ENCODE measurements around the gene TAS2R30. TPM values are rescaled to one million over a fixed set of nuclear protein-coding genes. Genes with fewer than 3 reads are reported as not detected.

Gene TAS2R30
- total RNA-seq, 1 experiment from 2014 or later = 0.66 TPM

GRCh38 chr12:11158885-11159444 is 24.5 kb upstream of the TAS2R30 start:
- H3K4me1 ChIP-seq (ENCODE audit: insufficient read depth, low read length) = no peaks in the 10 kb centered on the region
- H3K4me3 ChIP-seq (ENCODE audit: low read length) = no peak overlapping the region
- H3F3A ChIP-seq (ENCODE audit: low read length, unreplicated experiment) = no peaks in the 10 kb centered on the region
- no peaks in the 10 kb centered on the region for H3K27me3 ChIP-seq (ENCODE audit: low read length)
- H3K79me2 ChIP-seq (ENCODE audit: low read length) = peaks cover 83% of the 10 kb centered on the region
- no peak for TF ChIP-seq CTCF (conservative IDR thresholded peaks at IDR 0.05; ENCODE audit: low read depth, low read length)
- no peak for TF ChIP-seq EZH2 (IDR thresholded peaks at IDR 0.05; ENCODE audit: low read length, unreplicated experiment)
- TF ChIP-seq EZH2phosphoT487 (IDR thresholded peaks at IDR 0.05; ENCODE audit: borderline replicate concordance, low read length) = no peak
- no peaks in the 10 kb centered on the region for H3K9me2 ChIP-seq (replicated peaks; ENCODE audit: low read length)
- intact Hi-C loops (cut with micrococcal nuclease) = no loop called here
- H3K4me2 ChIP-seq (ENCODE audit: low read length) = no peak overlapping the region
- no peaks in the 10 kb centered on the region for H3K9me3 ChIP-seq (ENCODE audit: low read length)
- ATAC-seq = no peak
- no peak for DNase-seq
- H4K20me1 ChIP-seq (ENCODE audit: low read length) = no peaks in the 10 kb centered on the region
- ChIA-PET POLR2A (ENCODE audit: unreplicated experiment) (interaction anchor here (0.6 kb wide), 1 partner anchor 69 kb away, joined by 5 read pairs; no protein-coding TSS in a partner anchor), CTCF (no interaction called here)
- H3K9ac ChIP-seq (ENCODE audit: low read length) = no peak overlapping the region
- BruUV-seq (replicated peaks) = no TSS peak
- no peaks in the 10 kb centered on the region; the same call in none of the 2 replicates for H3K36me3 ChIP-seq (ENCODE audit: low read depth, low read length)
- H2AFZ ChIP-seq (ENCODE audit: low read length) = no peak overlapping the region
- no peak overlapping the region for H3K27ac ChIP-seq (ENCODE audit: low read length)

- no peaks in the 10 kb centered on the region for H3K9me2 ChIP-seq (replicated peaks; ENCODE audit: low read length)
- no peaks in the 10 kb centered on the region for H3F3A ChIP-seq (ENCODE audit: low read length, unreplicated experiment)
- H3K9ac ChIP-seq (ENCODE audit: low read length) = no peak overlapping the region
- TF ChIP-seq CTCF (conservative IDR thresholded peaks at IDR 0.05; ENCODE audit: low read depth, low read length) (no peak), EZH2 (IDR thresholded peaks at IDR 0.05; ENCODE audit: low read length, unreplicated experiment) (no peak), EZH2phosphoT487 (IDR thresholded peaks at IDR 0.05; ENCODE audit: borderline replicate concordance, low read length) (no peak)
- peaks cover 46% of the 10 kb centered on the region for H3K79me2 ChIP-seq (ENCODE audit: low read length)
- DNase-seq (no peak), ATAC-seq (no peak)
- H4K20me1 ChIP-seq (ENCODE audit: low read length) = no peaks in the 10 kb centered on the region
- BruUV-seq (replicated peaks) = no TSS peak
- ChIA-PET POLR2A (ENCODE audit: unreplicated experiment) (no interaction called here), CTCF (no interaction called here)
- intact Hi-C loops (cut with micrococcal nuclease) = no loop called here
- H3K4me1 ChIP-seq (ENCODE audit: insufficient read depth, low read length) = no peaks in the 10 kb centered on the region
- no peak overlapping the region for H3K4me3 ChIP-seq (ENCODE audit: low read length)
- H3K27me3 ChIP-seq (ENCODE audit: low read length) = no peaks in the 10 kb centered on the region
- H3K36me3 ChIP-seq (ENCODE audit: low read depth, low read length) = peaks cover 5% of the 10 kb centered on the region
- H3K4me2 ChIP-seq (ENCODE audit: low read length) = no peak overlapping the region
- H3K9me3 ChIP-seq (ENCODE audit: low read length) = no peaks in the 10 kb centered on the region
- no peak overlapping the region for H3K27ac ChIP-seq (ENCODE audit: low read length)
- H2AFZ ChIP-seq (ENCODE audit: low read length) = no peak overlapping the region
These were observed 20.0 kb upstream of the TAS2R30 start for GRCh38 chr12:11154400-11154925.

- DNase-seq = no peak
- H3F3A ChIP-seq (ENCODE audit: low read length, unreplicated experiment) = no peaks in the 10 kb centered on the region
- H2AFZ ChIP-seq (ENCODE audit: low read length) = no peak overlapping the region
- intact Hi-C loops (cut with micrococcal nuclease) = no loop called here
- no peaks in the 10 kb centered on the region for H3K9me2 ChIP-seq (replicated peaks; ENCODE audit: low read length)
- no peaks in the 10 kb centered on the region for H4K20me1 ChIP-seq (ENCODE audit: low read length)
- H3K27ac ChIP-seq (ENCODE audit: low read length) = no peak overlapping the region
- H3K9me3 ChIP-seq (ENCODE audit: low read length) = no peaks in the 10 kb centered on the region
- TF ChIP-seq EZH2phosphoT487 (IDR thresholded peaks at IDR 0.05; ENCODE audit: borderline replicate concordance, low read length) = no peak
- H3K4me2 ChIP-seq (ENCODE audit: low read length) = no peak overlapping the region
- peaks cover 5% of the 10 kb centered on the region for H3K36me3 ChIP-seq (ENCODE audit: low read depth, low read length)
- no peak overlapping the region for H3K4me3 ChIP-seq (ENCODE audit: low read length)
- POLR2A ChIA-PET (ENCODE audit: unreplicated experiment) = no interaction called here
- H3K79me2 ChIP-seq (ENCODE audit: low read length) = peaks cover 31% of the 10 kb centered on the region
- no peak for ATAC-seq
- H3K4me1 ChIP-seq (ENCODE audit: insufficient read depth, low read length) = no peaks in the 10 kb centered on the region
- CTCF ChIA-PET = no interaction called here
- H3K27me3 ChIP-seq (ENCODE audit: low read length) = no peaks in the 10 kb centered on the region
- H3K9ac ChIP-seq (ENCODE audit: low read length) = no peak overlapping the region
- no TSS peak for BruUV-seq (replicated peaks)
These were observed 18.3 kb upstream of the TAS2R30 start for GRCh38 chr12:11152725-11153124.

Data from PC-3 (cell line).